ENCODE measurements around the gene GPRC5B.
A peak's percentile ranks its signal among the peaks of the same experiment; 100 is the strongest.

The GPRC5B gene

GRCh38 chr16:19853742-19854542 lies 30.7 kb downstream of the GPRC5B start:
- no peak overlapping the region for H3K4me3 Mint-ChIP-seq

GRCh38 chr16:19853132-19853741 lies 31.4 kb downstream of the GPRC5B start:
- Mint-ChIP-seq H3K27me3 (ENCODE audit: low read depth, poor library complexity) (no peaks in the 10 kb centered on the region), H3K9me3 (no peaks in the 10 kb centered on the region), H3K27ac (peak overlapping the region; percentile 91), H3K4me1 (peaks cover 58% of the 10 kb centered on the region), H3K4me3 (no peak overlapping the region), H3K36me3 (ENCODE audit: low read depth) (peaks cover 41% of the 10 kb centered on the region)
- no peak for DNase-seq
- TF ChIP-seq, protein P1, sequence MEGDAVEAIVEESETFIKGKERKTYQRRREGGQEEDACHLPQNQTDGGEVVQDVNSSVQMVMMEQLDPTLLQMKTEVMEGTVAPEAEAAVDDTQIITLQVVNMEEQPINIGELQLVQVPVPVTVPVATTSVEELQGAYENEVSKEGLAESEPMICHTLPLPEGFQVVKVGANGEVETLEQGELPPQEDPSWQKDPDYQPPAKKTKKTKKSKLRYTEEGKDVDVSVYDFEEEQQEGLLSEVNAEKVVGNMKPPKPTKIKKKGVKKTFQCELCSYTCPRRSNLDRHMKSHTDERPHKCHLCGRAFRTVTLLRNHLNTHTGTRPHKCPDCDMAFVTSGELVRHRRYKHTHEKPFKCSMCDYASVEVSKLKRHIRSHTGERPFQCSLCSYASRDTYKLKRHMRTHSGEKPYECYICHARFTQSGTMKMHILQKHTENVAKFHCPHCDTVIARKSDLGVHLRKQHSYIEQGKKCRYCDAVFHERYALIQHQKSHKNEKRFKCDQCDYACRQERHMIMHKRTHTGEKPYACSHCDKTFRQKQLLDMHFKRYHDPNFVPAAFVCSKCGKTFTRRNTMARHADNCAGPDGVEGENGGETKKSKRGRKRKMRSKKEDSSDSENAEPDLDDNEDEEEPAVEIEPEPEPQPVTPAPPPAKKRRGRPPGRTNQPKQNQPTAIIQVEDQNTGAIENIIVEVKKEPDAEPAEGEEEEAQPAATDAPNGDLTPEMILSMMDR (IDR thresholded peaks at IDR 0.05) = no peak

More at GRCh38 chr16:19853742-19854542, 30.7 kb downstream of the GPRC5B start:
- H3K4me1 Mint-ChIP-seq = peaks cover 65% of the 10 kb centered on the region
- peaks cover 45% of the 10 kb centered on the region for H3K36me3 Mint-ChIP-seq (ENCODE audit: low read depth)
- H3K27me3 Mint-ChIP-seq (ENCODE audit: low read depth, poor library complexity) = no peaks in the 10 kb centered on the region
- H3K9me3 Mint-ChIP-seq = no peaks in the 10 kb centered on the region
- TF ChIP-seq, protein P1 (IDR thresholded peaks at IDR 0.05) = no peak
- H3K27ac Mint-ChIP-seq = peak overlapping the region; percentile 91
- DNase-seq = no peak

GRCh38 chr16:19851476-19851875 lies 33.2 kb downstream of the GPRC5B start:
- DNase-seq = no peak
- no peak overlapping the region for H3K4me3 Mint-ChIP-seq
- TF ChIP-seq, protein P1 (IDR thresholded peaks at IDR 0.05) = no peak
- no peaks in the 10 kb centered on the region for H3K27me3 Mint-ChIP-seq (ENCODE audit: low read depth, poor library complexity)
- H3K27ac Mint-ChIP-seq = no peak overlapping the region
- H3K36me3 Mint-ChIP-seq (ENCODE audit: low read depth) = peaks cover 28% of the 10 kb centered on the region
- no peaks in the 10 kb centered on the region for H3K9me3 Mint-ChIP-seq
- H3K4me1 Mint-ChIP-seq = peaks cover 40% of the 10 kb centered on the region

- H3K4me1 Mint-ChIP-seq = peaks cover 28% of the 10 kb centered on the region
- H3K4me3 Mint-ChIP-seq = no peak overlapping the region
- no peaks in the 10 kb centered on the region for H3K9me3 Mint-ChIP-seq
- H3K27me3 Mint-ChIP-seq (ENCODE audit: low read depth, poor library complexity) = no peaks in the 10 kb centered on the region
- H3K27ac Mint-ChIP-seq = no peak overlapping the region
- DNase-seq = no peak
- H3K36me3 Mint-ChIP-seq (ENCODE audit: low read depth) = peaks cover 20% of the 10 kb centered on the region
- TF ChIP-seq, protein P1 (IDR thresholded peaks at IDR 0.05) = no peak
Observed at GRCh38 chr16:19850131-19850817, 34.4 kb downstream of the GPRC5B start.

DNA sequence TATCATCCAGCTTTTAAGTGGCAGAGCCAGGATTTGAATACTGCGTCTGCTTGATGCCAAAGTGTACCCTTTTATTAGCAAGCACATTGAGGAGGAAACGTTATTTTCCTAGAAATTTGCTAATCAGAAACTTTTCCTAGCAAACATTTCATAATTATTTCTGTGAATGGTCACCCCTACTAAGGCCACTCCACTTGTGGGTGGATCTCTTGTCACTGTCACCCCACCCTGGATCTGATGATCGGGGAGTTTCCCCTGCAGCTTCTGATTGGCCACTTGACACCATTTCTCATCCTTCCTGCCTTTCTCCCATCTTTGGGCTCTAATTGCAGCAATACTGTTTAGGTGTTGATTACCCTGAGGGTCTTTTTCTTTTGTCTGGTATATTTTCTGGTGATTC lies 35.9 kb downstream of the GPRC5B start:
- H3K27me3 Mint-ChIP-seq (ENCODE audit: low read depth, poor library complexity) = no peaks in the 10 kb centered on the region
- no peak overlapping the region for H3K27ac Mint-ChIP-seq
- H3K4me1 Mint-ChIP-seq = peaks cover 18% of the 10 kb centered on the region
- no peak for DNase-seq
- peaks cover 25% of the 10 kb centered on the region for H3K36me3 Mint-ChIP-seq (ENCODE audit: low read depth)
- H3K9me3 Mint-ChIP-seq = peaks cover 4% of the 10 kb centered on the region
- H3K4me3 Mint-ChIP-seq = no peak overlapping the region
- TF ChIP-seq, protein P1 (IDR thresholded peaks at IDR 0.05) = no peak
